ENCODE results near the gene SLC39A13.

Gene SLC39A13

GRCh38 chr11:47407746-47408590 is at the start of gene SLC39A13:
Gene SLC39A13 (plus strand): TSS chr11:47408590. CDS start chr11:47410095, 1,505 bp downstream.
- Histone ChIP-seq H3K27me3 (ENCODE audit: low read length) (no peaks in the 10 kb centered on the region), H2AFZ (ENCODE audit: low read depth, low read length, severe bottlenecking) (peak within 1 kb of the TSS; percentile 92), H3K36me3 (ENCODE audit: low read length) (no peaks in the 10 kb centered on the region)

GRCh38 chr11:47358731-47359051 is 49.7 kb upstream of the SLC39A13 start:
- Histone ChIP-seq H3K36me3 (ENCODE audit: low read length) (no peaks in the 10 kb centered on the region), H3K9me2 (replicated peaks; ENCODE audit: insufficient read depth, low read length) (no peaks in the 10 kb centered on the region), H3K79me2 (ENCODE audit: insufficient read depth, low read length) (no peaks in the 10 kb centered on the region; the same call in 1 of the 2 replicates), H4K20me1 (ENCODE audit: low read depth, low read length) (no peaks in the 10 kb centered on the region), H3K4me3 (ENCODE audit: insufficient read depth, low read length, poor library complexity, severe bottlenecking) (no peak overlapping the region), H3K4me2 (ENCODE audit: low read depth, low read length, poor library complexity, severe bottlenecking) (no peak overlapping the region), H3F3A (ENCODE audit: insufficient read depth) (no peaks in the 10 kb centered on the region), H3K27ac (ENCODE audit: low read depth, low read length) (no peak overlapping the region), H2AFZ (ENCODE audit: low read depth, low read length, severe bottlenecking) (no peak overlapping the region), H3K9me3 (ENCODE audit: insufficient read depth, low read length) (no peaks in the 10 kb centered on the region), H3K9ac (ENCODE audit: low read length) (no peak overlapping the region), H3K27me3 (ENCODE audit: low read length) (no peaks in the 10 kb centered on the region)
- TF ChIP-seq EZH2phosphoT487 (conservative IDR thresholded peaks at IDR 0.05; ENCODE audit: low read length) (no peak), CTCF (IDR thresholded peaks at IDR 0.05; ENCODE audit: insufficient read depth, low read length, poor library complexity, severe bottlenecking) (no peak)

More at GRCh38 chr11:47407746-47408590, at the start of gene SLC39A13:
- Histone ChIP-seq H3K4me2 (ENCODE audit: low read depth, low read length, poor library complexity, severe bottlenecking) (peak within 1 kb of the TSS; percentile 92), H4K20me1 (ENCODE audit: low read depth, low read length) (no peaks in the 10 kb centered on the region), H3K4me3 (ENCODE audit: insufficient read depth, low read length, poor library complexity, severe bottlenecking) (peak within 1 kb of the TSS; percentile 67), H3K27ac (ENCODE audit: low read depth, low read length) (peak within 1 kb of the TSS; percentile 82), H3K9me3 (ENCODE audit: insufficient read depth, low read length) (no peaks in the 10 kb centered on the region), H3F3A (ENCODE audit: insufficient read depth) (peaks cover 28% of the 10 kb centered on the region), H3K9ac (ENCODE audit: low read length) (peak within 1 kb of the TSS; percentile 75), H3K79me2 (ENCODE audit: insufficient read depth, low read length) (no peaks in the 10 kb centered on the region), H3K9me2 (replicated peaks; ENCODE audit: insufficient read depth, low read length) (no peaks in the 10 kb centered on the region)
- TF ChIP-seq CTCF (IDR thresholded peaks at IDR 0.05; ENCODE audit: insufficient read depth, low read length, poor library complexity, severe bottlenecking) = peak; percentile 88
- no peak for TF ChIP-seq EZH2phosphoT487 (conservative IDR thresholded peaks at IDR 0.05; ENCODE audit: low read length)

- H3K9ac ChIP-seq (ENCODE audit: low read length) = no peak overlapping the region
Observed at GRCh38 chr11:47359162-47359561, 49.2 kb upstream of the SLC39A13 start.

More at GRCh38 chr11:47359162-47359561, 49.2 kb upstream of the SLC39A13 start:
- Histone ChIP-seq H3K36me3 (ENCODE audit: low read length) (no peaks in the 10 kb centered on the region), H3K9me3 (ENCODE audit: insufficient read depth, low read length) (no peaks in the 10 kb centered on the region), H3K27ac (ENCODE audit: low read depth, low read length) (no peak overlapping the region), H2AFZ (ENCODE audit: low read depth, low read length, severe bottlenecking) (no peak overlapping the region), H3K27me3 (ENCODE audit: low read length) (no peaks in the 10 kb centered on the region), H3F3A (ENCODE audit: insufficient read depth) (no peaks in the 10 kb centered on the region), H3K4me2 (ENCODE audit: low read depth, low read length, poor library complexity, severe bottlenecking) (no peak overlapping the region), H3K9me2 (replicated peaks; ENCODE audit: insufficient read depth, low read length) (no peaks in the 10 kb centered on the region), H4K20me1 (ENCODE audit: low read depth, low read length) (no peaks in the 10 kb centered on the region), H3K79me2 (ENCODE audit: insufficient read depth, low read length) (peaks cover under 1% of the 10 kb centered on the region; the same call in 1 of the 2 replicates), H3K4me3 (ENCODE audit: insufficient read depth, low read length, poor library complexity, severe bottlenecking) (no peak overlapping the region)
- TF ChIP-seq CTCF (IDR thresholded peaks at IDR 0.05; ENCODE audit: insufficient read depth, low read length, poor library complexity, severe bottlenecking) = no peak
- no peak for TF ChIP-seq EZH2phosphoT487 (conservative IDR thresholded peaks at IDR 0.05; ENCODE audit: low read length)

Data from SU-DHL-6 (cell line).